HepG2 (cell line): ENCODE data around the gene ZNF367. TPM values are rescaled to one million over a fixed set of nuclear protein-coding genes. Genes with fewer than 3 reads are reported as not detected.

Source experiments
- ADNP ChIP-seq: sonication (generic); formaldehyde crosslinking; IDR thresholded peaks from 2 replicates; pipeline ENCODE4 v1.4.0; 2020; ENCODE audit warnings: missing genetic modification reagents
- ATF1 ChIP-seq: IDR thresholded peaks from 2 replicates; pipeline ENCODE4 v1.6.1; 2016; ENCODE audit warnings: mild to moderate bottlenecking, control low read depth
- BHLHE40 ChIP-seq: IDR thresholded peaks from 2 replicates; pipeline ENCODE4 v1.6.1; 2011; ENCODE audit warnings: low read length, improper control_type of control experiment
- BRCA1 ChIP-seq: sonication (generic); formaldehyde crosslinking; IDR thresholded peaks from 2 replicates; pipeline ENCODE4 v1.4.0; 2020; ENCODE audit warnings: missing genetic modification reagents
- CAMTA2 ChIP-seq: sonication (generic); formaldehyde crosslinking; IDR thresholded peaks from 2 replicates; pipeline ENCODE4 v1.4.0; 2020; ENCODE audit warnings: mild to moderate bottlenecking, missing genetic modification reagents, borderline replicate concordance
- FOSL1 ChIP-seq: sonication (generic); formaldehyde crosslinking; IDR thresholded peaks from 2 replicates; pipeline ENCODE4 v1.9.0; 2021; ENCODE audit warnings: missing genetic modification reagents, borderline replicate concordance
- FOXM1 ChIP-seq: sonication (generic); formaldehyde crosslinking; IDR thresholded peaks from 2 replicates; pipeline ENCODE4 v1.5.0; 2020; ENCODE audit warnings: missing genetic modification reagents
- GLI4 ChIP-seq: sonication (generic); formaldehyde crosslinking; IDR thresholded peaks from 2 replicates; pipeline ENCODE4 v1.5.1; 2020; ENCODE audit warnings: missing genetic modification reagents, mild to moderate bottlenecking, moderate library complexity, borderline replicate concordance
- HMG20A ChIP-seq: IDR thresholded peaks from 2 replicates; pipeline ENCODE4 v1.6.1; 2016; ENCODE audit warnings: borderline replicate concordance
- NCOA5 ChIP-seq: sonication (generic); formaldehyde crosslinking; IDR thresholded peaks from 2 replicates; pipeline ENCODE4 v1.4.0; 2020; ENCODE audit warnings: missing genetic modification reagents
- NFE2L1 ChIP-seq: sonication (generic); formaldehyde crosslinking; IDR thresholded peaks from 2 replicates; pipeline ENCODE4 v1.4.0; 2020; ENCODE audit warnings: missing genetic modification reagents, mild to moderate bottlenecking, borderline replicate concordance
- NFRKB ChIP-seq: fragments of 450-650 bp; IDR thresholded peaks from 2 replicates; pipeline ENCODE4 v1.6.1; 2017
- NFYB ChIP-seq: sonication (generic); formaldehyde crosslinking; IDR thresholded peaks from 2 replicates; pipeline ENCODE4 v1.4.0; 2020; ENCODE audit warnings: missing genetic modification reagents
- POLR2AphosphoS5 ChIP-seq: IDR thresholded peaks from 2 replicates; pipeline ENCODE4 v1.6.1; 2012; ENCODE audit warnings: low read depth, low read length
- SALL2 ChIP-seq: sonication (generic); formaldehyde crosslinking; IDR thresholded peaks from 2 replicates; pipeline ENCODE4 v1.8.1; 2023; ENCODE audit warnings: mild to moderate bottlenecking, missing genetic modification reagents, inconsistent platforms
- SP2 ChIP-seq: sonication (generic); formaldehyde crosslinking; IDR thresholded peaks from 2 replicates; pipeline ENCODE4 v1.5.1; 2020; ENCODE audit warnings: mild to moderate bottlenecking, missing genetic modification reagents
- SRSF9 ChIP-seq: fragments of 200-400 bp; formaldehyde crosslinking; IDR thresholded peaks from 2 replicates; pipeline ENCODE4 v1.6.1; 2018; ENCODE audit warnings: borderline replicate concordance, mild to moderate bottlenecking, low read depth, low read length; ENCODE audit not compliant: insufficient read depth, poor library complexity, severe bottlenecking
- TBX3 ChIP-seq: fragments of 450-650 bp; IDR thresholded peaks from 2 replicates; pipeline ENCODE4 v1.6.1; 2017; ENCODE audit warnings: antibody characterized with exemption, mild to moderate bottlenecking, inconsistent platforms, borderline replicate concordance
- TEAD3 ChIP-seq: optimal IDR thresholded peaks from 2 replicates; pipeline ENCODE3; 2016; ENCODE audit warnings: borderline replicate concordance
- XRCC5 ChIP-seq: fragments of 200-400 bp; formaldehyde crosslinking; optimal IDR thresholded peaks from 2 replicates; pipeline ENCODE3; 2017; ENCODE audit warnings: mild to moderate bottlenecking, low read length
- ZBTB7A ChIP-seq: sonication (generic); formaldehyde crosslinking; IDR thresholded peaks from 2 replicates; pipeline ENCODE4 v1.8.0; 2022; ENCODE audit warnings: mild to moderate bottlenecking, missing genetic modification reagents
- ZC3H13 ChIP-seq: sonication (generic); formaldehyde crosslinking; IDR thresholded peaks from 2 replicates; pipeline ENCODE4 v1.8.1; 2023; ENCODE audit warnings: mild to moderate bottlenecking, missing genetic modification reagents, moderate library complexity
- ZNF530 ChIP-seq: sonication (generic); formaldehyde crosslinking; IDR thresholded peaks from 2 replicates; pipeline ENCODE4 v1.5.0; 2020; ENCODE audit warnings: low read depth, mild to moderate bottlenecking, missing genetic modification reagents
- ZNF552 ChIP-seq: sonication (generic); formaldehyde crosslinking; IDR thresholded peaks from 2 replicates; pipeline ENCODE4 v1.9.0; 2022; ENCODE audit warnings: missing genetic modification reagents, mild to moderate bottlenecking, borderline replicate concordance
- ZNF558 ChIP-seq: sonication (generic); formaldehyde crosslinking; IDR thresholded peaks from 2 replicates; pipeline ENCODE4 v1.9.0; 2022; ENCODE audit warnings: mild to moderate bottlenecking, missing genetic modification reagents, borderline replicate concordance
- ZNF607 ChIP-seq: sonication (generic); formaldehyde crosslinking; IDR thresholded peaks from 2 replicates; pipeline ENCODE4 v1.5.1; 2020; ENCODE audit warnings: missing genetic modification reagents, mild to moderate bottlenecking, borderline replicate concordance
- ZNF746 ChIP-seq: sonication (generic); formaldehyde crosslinking; IDR thresholded peaks from 2 replicates; pipeline ENCODE4 v1.8.0; 2022; ENCODE audit warnings: mild to moderate bottlenecking, missing genetic modification reagents
- ZNF772 ChIP-seq: sonication (generic); formaldehyde crosslinking; IDR thresholded peaks from 2 replicates; pipeline ENCODE4 v1.5.0; 2020; ENCODE audit warnings: mild to moderate bottlenecking, missing genetic modification reagents
- polyA plus RNA-seq, 8 experiments: library from polyadenylated mRNA; depleted of rRNA in 3 of 8; stranded (reverse) in 7 of 8; unstranded in 1 of 8; fragments of >200 nt; fragmentation: Illumina TruSeq in 4 of 8; extraction: Trizol in 4 of 8; gene quantifications; 2 replicates each; pipeline versions ENCODE4 v1.2.1 to v1.2.3, GENCODE V29; 2011 to 2016; ENCODE audit warnings: low read depth in 4 of 8, missing spikeins in 1 of 8, mixed read lengths in 1 of 8; ENCODE audit not compliant: insufficient read depth in 1 of 8
- total RNA-seq, 5 experiments: library from RNA; depleted of rRNA; stranded (reverse); fragments of >200 nt; fragmentation: Illumina TruSeq; extraction: Trizol; gene quantifications; 2 replicates each; pipeline ENCODE4 v1.2.3, GENCODE V29; 2016; ENCODE audit warnings: low read depth in 1 of 5
- TF ChIP-seq, protein P1 (sequence below): sonication (generic); formaldehyde crosslinking; IDR thresholded peaks from 2 replicates; pipeline ENCODE4 v1.5.1; 2020; ENCODE audit warnings: mild to moderate bottlenecking, missing genetic modification reagents, borderline replicate concordance
- TF ChIP-seq, protein P2 (sequence below): IDR thresholded peaks from 2 replicates; pipeline ENCODE4 v1.6.1; 2016; ENCODE audit warnings: control low read depth

Gene ZNF367
- total and polyA plus RNA-seq, 2 of the 13 experiments (the other 11 are each of a cell fraction or from before 2014, with no cell fraction given), result 2.9 to 7.7 TPM

DNA sequence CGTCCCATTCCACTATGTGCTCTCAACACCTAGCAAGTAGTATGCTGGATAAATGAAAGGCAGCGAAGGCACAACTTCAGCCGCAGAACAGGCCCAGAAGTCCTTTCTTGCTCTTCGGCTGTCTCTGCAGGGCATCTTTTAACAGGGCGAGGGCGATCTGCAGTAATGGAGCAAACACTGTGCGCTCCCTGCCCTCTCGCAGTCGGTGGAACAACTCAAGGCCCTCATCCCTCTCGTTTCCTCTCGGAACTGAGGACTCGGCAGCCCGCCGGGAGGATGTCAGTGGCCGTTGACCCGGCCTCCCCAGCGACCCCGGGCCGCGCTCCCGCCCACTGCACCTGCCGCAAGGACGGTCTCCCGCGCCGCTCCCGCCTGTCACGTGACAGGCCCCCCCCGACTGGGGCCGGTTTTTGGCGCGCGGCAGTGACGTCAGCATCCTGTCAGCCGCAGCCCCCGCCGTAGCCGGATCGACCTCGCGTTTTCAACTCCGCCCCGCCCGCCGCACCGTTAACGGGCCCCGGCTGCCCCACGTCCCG, 1.1 kb downstream of the ZNF367 start (continued):
- TF ChIP-seq ZNF552 (CRISPR knock-in tag) (no peak), TEAD3 (CRISPR knock-in tag) (peak; percentile 69), ZNF607 (peak; percentile 71; the same call in 1 of the 2 replicates), XRCC5 (peak; percentile 65), ZNF530 (CRISPR knock-in tag) (no peak), ZNF558 (CRISPR knock-in tag) (no peak), NFYB (CRISPR knock-in tag) (peak; percentile 53), ZC3H13 (CRISPR knock-in tag) (peak; percentile 86), ADNP (no peak), SALL2 (CRISPR knock-in tag) (no peak; the same call in 1 of the 2 replicates), FOXM1 (CRISPR knock-in tag) (no peak), SRSF9 (no peak), BHLHE40 (peak; percentile 98), ATF1 (CRISPR knock-in tag) (peak; percentile 90), NFE2L1 (peak; percentile 73; the same call in 1 of the 2 replicates), NFRKB (no peak), FOSL1 (CRISPR knock-in tag) (no peak; the same call in 1 of the 2 replicates), ZBTB7A (CRISPR knock-in tag) (no peak), ZNF746 (CRISPR knock-in tag) (peak; percentile 71), GLI4 (CRISPR knock-in tag) (peak; percentile 69; the same call in 1 of the 2 replicates), BRCA1 (0 out of 2 replicates have a peak, but pooled peaks have one; percentile 66), TBX3 (no peak), ZNF772 (CRISPR knock-in tag) (peak; percentile 89), NCOA5 (CRISPR knock-in tag) (no peak), SP2 (CRISPR knock-in tag) (peak; percentile 75), CAMTA2 (CRISPR knock-in tag) (0 out of 2 replicates have a peak, but pooled peaks have one; percentile 74), HMG20A (no peak), POLR2AphosphoS5 (peak; percentile 84)
- TF ChIP-seq, protein P1, sequence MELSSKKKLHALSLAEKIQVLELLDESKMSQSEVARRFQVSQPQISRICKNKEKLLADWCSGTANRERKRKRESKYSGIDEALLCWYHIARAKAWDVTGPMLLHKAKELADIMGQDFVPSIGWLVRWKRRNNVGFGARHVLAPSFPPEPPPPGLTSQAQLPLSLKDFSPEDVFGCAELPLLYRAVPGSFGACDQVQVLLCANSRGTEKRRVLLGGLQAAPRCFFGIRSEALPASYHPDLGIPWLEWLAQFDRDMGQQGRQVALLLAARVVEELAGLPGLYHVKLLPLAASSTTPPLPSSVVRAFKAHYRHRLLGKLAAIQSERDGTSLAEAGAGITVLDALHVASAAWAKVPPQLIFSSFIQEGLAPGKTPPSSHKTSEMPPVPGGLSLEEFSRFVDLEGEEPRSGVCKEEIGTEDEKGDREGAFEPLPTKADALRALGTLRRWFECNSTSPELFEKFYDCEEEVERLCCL (CRISPR knock-in tag), result peak; percentile 68; the same call in 1 of the 2 replicates
- TF ChIP-seq, protein P2, sequence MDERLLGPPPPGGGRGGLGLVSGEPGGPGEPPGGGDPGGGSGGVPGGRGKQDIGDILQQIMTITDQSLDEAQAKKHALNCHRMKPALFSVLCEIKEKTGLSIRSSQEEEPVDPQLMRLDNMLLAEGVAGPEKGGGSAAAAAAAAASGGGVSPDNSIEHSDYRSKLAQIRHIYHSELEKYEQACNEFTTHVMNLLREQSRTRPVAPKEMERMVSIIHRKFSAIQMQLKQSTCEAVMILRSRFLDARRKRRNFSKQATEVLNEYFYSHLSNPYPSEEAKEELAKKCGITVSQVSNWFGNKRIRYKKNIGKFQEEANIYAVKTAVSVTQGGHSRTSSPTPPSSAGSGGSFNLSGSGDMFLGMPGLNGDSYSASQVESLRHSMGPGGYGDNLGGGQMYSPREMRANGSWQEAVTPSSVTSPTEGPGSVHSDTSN (CRISPR knock-in tag), result 0 out of 2 replicates have a peak, but pooled peaks have one; percentile 9
